ENCODE data around the gene GSE1.
A peak's percentile ranks its signal among the peaks of the same experiment; 100 is the strongest.

Gene GSE1

DNA sequence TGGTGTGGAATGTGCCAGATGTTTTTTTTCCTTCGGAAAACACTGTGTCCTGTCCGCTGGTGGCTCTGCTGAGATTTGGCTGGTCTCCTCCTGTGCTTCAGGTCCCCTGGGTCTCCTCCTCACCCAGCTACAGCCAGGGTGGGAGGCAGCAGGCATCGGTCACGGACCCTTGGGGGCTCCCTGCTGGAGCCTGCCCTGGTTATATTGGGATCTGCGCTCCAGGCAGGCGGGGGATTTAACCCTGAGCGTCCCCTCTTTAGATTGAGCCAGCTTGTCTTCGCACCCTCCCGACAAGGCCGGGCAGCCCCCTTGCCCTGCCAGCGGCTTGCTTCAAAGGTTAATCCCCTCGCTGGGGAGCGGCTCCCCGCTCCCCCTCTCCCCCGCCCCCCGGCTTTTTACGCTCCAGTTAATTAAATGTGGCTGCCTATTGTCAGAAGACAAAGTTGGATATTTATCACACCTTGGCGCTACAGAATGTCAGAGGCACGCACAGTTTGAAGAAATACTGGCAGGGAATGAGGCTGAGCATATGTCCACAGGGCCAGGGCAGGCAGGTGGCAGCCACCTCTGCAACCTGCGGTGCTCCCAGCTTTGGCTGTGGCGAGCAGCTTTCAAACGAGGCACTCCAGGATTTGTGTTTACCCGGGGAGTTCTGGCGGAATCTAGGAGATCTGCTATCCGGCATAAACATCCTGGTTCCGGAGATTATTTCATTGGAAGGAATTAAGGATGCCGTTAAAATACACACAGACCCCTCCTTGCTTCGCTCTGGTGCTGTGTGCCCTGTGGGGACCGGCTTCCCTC lies 38.2 kb upstream of the GSE1 start:
- DNase-seq (ENCODE audit: low read depth): no peak

DNA sequence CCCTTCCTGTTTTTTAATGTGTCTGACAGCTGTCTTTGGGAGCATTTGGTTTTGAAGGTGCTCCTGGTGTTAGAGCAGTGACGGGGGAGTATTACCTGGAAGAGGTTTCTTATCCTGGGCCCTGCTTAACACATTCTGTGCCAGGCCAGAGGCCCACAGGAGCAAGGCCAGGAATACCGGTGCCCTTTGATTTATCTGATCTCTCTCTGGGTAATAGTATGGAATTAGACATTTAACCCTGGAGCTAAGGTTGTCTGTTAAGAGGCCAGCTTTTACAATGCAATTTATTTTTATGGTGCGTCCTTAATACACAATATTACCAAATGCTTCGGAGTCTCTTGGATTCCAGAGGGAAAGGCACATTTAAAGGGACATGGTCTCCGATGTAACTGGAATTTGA lies 37.2 kb upstream of the GSE1 start:
- no peak for DNase-seq (ENCODE audit: low read depth)

DNA sequence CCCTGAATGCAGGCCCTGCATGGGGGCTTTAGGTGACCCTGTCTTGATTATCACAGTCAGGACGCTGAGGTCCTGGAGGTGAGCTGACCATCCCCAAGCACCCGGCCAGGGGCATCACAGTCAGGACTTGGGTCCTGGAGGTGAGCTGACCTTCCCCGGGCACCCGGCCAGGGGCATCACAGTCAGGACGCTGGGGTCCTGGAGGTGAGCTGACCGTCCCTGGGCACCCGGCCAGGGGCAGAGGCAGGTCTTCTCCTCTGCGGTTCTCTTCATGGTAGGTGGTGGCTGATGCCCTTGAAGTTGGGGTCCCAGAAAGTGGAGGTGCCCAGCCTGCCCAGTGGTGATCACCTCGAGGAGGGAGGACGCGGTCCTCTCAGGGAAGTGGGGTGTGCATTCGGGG lies 36.2 kb upstream of the GSE1 start:
- no peak for DNase-seq (ENCODE audit: low read depth)

DNA sequence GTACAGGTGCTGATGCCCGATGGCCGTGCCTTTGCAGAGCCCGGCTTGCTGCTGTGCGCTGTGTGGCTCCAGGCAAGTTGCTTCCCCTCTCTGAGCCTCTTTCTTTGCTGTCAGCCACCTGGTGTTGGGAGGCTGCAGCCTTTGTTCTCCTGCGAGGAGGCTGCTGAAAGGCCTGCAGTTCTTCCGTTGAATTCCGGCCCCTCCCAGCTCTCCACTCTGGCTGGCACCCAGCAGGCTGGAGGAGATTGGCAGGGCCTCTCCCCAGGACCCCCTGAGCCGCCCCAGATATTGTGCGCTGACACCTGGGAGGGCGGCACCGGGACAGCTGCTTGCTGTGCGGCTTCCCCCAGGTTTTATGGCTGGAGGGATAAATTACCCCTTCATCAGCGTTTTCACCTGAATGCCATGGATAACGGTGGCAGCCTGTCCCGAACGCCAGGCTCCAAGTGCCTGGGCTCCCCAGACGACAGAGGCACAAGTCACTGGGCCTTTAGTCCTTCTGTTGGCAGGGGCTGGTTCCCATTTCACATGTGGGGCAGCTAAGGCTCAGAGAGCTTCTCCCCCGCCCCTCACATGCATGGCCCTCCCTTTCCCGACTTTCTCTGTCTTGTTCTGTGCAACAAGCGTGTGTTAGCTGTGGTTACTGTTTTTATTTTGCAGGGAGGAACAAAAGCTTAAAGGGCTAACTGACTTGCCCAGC lies 35.1 kb upstream of the GSE1 start:
- no peak for DNase-seq (ENCODE audit: low read depth)

DNA sequence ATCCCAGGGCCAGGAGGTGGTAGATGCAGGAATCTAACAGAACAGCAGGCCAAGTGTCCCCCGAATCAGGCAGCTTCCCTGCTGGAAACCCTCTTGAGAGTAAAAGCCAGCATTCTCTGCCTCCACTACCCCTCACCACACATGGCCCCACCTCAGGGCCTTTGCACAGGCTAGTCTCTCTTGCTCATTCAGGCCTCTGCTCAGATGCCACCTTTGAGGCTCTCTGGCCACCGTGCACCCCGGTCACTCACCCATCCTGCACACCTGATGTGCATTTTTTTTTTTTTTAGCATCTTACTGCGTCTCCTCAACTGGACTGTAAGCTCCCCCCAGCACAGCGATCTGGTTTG lies 34.5 kb upstream of the GSE1 start:
- DNase-seq (ENCODE audit: low read depth): no peak

DNA sequence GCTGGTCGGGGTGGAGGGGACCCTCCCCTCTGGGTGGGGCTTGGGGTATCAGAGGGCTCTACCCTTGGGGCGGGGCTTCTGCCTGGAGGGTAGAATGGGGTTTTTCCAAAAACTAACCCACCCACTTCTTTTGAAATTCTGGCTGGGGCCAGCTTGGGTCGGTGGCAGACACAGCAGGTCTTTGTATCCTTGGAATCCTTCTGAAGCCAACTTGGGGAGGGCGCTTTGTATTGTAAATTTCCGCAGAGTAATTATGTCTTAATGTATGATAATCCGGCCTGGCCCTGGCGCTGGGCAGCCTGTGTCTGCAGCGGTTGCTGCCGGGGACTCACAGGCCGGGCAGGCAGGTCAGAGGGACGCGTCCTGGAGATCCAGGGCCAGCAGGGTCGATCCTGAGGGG lies 33.9 kb upstream of the GSE1 start:
- no peak for DNase-seq (ENCODE audit: low read depth)

DNA sequence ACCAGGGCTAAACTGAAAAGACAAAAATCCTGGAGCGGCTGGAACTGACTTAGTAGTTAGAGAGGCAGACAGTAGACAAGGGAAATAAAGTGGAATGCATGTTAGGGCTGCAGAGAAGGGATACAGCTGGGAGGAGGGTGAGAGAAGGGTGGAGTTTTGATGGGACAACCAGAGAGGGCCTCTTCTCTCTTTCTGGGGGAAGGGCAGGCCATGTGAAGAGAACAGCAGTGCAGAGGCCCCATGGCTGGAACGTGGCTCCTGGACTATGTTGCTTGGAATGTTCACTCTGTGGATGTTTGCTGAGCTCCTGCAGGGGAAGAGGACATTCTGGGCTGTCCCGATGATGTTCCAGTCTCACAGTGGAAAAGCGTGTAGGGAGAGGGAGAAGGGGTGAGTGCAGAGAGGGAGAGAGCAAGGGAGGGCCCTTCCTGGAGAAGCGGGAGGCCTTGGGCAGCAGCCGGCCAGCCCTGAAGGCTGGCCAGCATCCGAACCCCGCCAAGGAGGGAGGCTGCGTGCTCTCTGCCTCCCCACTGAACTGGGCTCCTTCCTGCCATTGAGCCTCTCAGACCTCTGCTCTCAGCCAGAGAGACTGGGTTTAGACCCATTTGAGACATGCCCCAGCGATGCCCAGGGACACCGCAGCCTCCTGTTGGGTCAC lies 33.1 kb upstream of the GSE1 start:
- no peak for DNase-seq (ENCODE audit: low read depth)

DNA sequence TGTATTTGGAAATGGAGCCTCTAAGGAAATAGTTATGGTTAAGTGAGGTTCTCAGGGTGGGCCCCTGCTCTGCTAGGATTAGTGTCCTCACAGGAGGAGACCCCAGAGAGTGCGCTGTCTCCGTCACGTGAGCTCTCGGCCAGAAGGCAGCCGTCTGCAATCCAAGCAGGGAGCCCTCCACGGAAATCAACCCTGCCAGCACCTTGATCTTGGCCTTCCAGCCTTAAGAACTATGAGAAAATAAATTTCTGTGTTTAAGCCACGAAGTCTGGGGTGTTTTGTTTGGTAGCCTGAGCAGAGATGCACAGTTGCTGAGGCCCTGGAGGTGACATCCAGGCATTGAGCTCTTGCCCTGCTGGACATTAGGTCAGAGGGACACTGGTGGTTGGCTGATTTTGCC lies 32.4 kb upstream of the GSE1 start:
- DNase-seq (ENCODE audit: low read depth): no peak

DNA sequence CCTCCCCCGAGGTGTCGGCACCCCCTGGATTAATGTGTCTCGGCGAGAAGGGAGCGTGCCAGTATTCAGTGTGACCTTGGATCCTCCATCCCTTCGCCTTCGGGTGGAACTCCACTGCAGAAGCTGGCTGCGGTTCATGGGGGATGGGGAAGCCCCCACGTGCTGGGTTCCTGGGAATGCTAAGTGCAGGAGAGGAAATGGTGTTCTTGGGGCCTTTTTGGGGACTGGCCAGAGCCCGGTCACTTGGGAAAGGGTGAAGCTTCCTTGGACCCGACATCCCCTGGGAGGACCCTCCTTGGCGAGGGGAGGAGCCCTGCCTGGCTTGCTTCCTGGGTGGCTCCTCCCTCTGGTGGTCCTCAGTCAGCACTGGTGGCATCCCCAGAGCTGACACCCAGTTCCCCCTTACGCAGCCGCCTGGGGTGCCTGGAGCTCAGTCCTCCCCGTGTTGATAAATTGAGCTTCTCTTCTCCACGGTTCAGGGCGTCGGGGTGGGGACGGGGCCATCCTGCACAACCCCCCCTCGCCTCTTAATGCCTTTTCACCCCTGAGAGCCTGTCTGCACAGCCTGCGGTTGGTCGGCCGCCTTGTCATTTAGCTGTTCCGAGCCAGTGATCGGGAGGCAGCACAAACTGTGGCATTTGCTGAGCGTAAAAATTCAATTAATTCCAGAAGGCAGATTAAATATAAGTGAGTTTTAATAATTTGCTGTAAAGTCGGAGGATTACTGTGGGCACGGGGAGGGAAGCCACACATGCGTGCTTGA lies 30.7 kb upstream of the GSE1 start:
- no peak for DNase-seq (ENCODE audit: low read depth)

DNA sequence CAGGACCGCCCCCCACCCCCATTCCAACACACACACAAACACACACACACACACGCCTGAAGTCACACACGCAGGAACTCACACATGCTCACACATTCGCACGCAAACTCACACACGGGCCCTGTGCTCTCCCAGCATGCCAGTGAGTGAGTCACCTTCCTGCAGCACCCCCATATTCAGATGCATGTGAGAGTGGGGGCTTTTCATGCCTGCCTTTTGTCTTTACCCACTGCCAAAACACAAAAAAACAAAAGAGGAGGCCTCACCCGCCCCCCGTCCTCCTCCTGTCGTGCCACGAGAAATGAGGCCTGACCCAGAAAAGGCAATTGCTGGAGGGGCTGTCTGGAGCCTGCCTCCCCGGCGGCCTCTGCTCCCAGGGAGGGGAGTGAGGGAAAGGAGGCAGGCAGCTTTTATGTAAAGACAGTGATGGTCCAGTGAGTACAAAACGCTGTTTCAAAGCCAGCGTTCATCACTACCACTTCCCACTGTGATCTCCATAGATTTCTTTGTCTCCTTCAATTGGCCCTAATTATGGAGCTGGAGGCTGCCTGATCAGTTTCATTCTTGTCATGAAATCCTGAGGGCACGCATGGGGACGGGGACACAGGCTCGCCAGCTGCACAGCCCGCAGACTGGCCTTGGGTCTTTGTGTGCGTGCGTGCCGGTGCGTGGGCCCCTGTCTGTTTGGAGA lies 29.5 kb upstream of the GSE1 start:
- DNase-seq (ENCODE audit: low read depth): peak; percentile 78

DNA sequence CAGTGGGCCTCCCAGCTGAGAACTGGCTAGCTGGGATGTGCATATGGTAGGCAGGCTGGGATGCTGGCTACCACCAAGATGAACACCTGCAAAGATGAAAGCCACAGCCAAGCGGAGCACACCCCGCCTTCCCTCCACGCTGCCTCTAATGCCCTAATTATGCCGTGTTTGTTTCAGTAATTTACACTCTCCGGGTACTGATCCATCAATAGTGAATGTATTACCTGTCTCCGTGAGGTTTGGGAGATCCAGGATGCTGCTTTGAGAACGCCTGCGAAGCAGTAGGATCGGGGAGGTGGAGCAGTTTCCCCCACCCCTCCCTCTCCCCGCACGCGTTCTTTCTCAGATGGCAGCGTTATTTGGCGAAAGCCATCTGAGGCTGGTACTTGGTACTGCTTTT lies 28.9 kb upstream of the GSE1 start:
- no peak for DNase-seq (ENCODE audit: low read depth)

DNA sequence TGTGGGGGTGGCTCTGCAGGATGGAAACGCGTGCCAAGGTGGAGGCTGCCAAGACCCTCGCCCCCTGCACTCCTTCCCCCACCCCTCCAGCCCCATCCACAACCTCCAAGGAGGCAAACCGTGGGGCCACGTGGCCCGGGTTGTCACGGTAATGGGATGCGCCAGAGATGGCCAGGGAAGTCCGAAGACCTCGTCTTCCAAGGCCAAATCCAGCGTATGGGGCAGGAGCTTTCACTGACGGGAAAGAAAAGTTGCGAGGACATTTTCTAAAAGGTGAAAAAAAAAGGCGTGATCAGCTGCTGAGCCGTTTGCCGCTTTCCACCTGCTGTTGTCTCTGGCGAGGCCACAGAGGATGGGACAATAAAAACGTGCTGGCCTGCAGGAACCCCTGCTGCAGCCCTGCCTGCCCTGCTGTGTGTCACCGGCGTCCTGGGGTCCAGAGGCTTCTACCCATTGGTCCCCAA lies 28.3 kb upstream of the GSE1 start:
- no peak for DNase-seq (ENCODE audit: low read depth)

DNA sequence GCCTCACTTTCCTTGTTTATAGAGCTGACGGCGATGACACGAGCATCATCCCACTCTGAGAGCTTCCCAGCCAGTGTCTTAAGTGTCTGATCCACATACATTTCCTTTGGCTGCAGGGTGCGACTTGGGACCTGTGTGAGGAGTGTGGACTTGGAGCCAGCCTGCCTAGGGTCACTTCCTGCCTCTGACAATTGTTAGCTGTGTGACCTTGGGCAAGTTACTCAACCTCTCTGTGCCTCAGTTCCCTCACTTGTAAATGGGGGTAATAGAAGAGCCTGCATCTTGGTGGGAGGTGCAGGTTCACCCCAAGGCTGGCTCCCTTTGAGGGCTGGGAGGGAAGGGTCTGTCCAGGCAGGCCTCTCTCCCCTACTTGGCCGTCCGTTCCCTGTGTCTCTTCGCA lies 27.4 kb upstream of the GSE1 start:
- DNase-seq (ENCODE audit: low read depth): no peak

DNA sequence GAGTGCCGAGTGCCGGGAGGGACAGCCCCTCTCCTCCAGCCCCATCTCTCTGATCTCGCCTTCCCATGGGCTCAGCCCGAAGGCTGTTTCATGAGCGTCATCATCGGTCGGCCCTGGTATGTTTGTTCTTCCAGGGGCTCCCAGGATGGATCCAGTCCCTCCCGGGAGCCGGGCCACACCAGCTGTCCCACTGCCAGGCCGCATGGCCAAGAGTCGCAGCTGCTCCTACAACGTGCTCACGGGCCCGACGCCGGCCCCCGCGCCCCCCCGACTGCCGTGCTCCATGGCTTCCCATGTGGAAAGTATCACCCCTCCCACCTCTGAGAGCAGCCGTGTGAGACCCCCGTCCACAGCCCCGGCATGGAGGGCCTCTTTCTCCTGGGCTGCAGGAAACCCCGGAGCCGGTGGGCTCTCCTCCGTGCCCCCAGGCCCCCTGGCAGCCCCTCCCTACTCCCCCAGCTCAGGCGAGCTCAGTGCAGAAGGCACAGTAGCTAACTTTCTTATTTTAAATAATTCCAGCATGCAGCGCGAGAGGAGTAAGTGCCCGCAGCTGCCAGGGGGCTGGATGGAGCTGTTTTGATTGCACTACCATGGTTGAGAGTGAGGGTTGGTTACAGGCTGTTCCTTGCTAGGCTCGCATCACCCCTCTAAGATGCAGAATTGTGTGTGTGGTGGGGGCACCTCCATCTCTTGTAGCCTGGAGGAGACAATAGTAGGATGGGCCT lies 26.6 kb upstream of the GSE1 start:
- no peak for DNase-seq (ENCODE audit: low read depth)

DNA sequence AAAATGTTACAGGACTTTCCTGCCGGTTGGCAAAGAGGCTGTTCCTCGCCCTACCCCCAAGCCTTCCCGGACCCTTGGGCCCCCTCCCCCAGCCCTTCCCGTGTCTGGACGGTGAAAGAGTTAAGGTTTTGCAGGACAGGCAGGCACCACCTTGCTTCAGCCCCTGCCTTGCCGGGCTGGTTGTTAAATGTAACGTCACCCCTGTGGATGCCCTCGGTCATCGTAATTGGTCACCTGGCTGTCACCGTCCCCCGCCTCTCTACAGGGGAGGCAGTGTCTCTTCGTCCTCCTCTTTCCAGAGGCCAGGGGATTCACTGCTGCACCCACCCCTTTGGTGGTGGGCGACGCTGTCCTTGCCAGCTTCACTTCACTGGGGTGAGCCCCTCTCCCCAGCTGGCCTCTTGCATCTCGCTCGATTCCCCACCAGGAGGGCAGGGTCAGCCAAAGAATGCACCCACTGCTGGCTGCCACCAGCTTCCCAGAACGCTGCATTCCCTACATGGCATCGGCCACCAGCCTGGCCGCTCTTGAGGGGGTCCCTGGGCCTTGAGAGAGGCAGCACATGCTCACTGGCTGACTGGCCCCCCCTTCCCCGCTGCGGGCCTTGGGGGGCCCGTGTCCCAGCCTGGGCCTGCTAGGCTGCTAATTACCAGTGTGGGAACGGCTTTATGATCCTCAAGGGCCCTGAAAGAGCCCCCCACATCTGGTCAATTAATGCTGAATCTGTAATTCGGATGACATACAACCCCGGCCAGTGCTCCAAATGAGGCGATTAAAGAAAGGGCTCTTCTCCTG lies 25.2 kb upstream of the GSE1 start:
- DNase-seq (ENCODE audit: low read depth): no peak

DNA sequence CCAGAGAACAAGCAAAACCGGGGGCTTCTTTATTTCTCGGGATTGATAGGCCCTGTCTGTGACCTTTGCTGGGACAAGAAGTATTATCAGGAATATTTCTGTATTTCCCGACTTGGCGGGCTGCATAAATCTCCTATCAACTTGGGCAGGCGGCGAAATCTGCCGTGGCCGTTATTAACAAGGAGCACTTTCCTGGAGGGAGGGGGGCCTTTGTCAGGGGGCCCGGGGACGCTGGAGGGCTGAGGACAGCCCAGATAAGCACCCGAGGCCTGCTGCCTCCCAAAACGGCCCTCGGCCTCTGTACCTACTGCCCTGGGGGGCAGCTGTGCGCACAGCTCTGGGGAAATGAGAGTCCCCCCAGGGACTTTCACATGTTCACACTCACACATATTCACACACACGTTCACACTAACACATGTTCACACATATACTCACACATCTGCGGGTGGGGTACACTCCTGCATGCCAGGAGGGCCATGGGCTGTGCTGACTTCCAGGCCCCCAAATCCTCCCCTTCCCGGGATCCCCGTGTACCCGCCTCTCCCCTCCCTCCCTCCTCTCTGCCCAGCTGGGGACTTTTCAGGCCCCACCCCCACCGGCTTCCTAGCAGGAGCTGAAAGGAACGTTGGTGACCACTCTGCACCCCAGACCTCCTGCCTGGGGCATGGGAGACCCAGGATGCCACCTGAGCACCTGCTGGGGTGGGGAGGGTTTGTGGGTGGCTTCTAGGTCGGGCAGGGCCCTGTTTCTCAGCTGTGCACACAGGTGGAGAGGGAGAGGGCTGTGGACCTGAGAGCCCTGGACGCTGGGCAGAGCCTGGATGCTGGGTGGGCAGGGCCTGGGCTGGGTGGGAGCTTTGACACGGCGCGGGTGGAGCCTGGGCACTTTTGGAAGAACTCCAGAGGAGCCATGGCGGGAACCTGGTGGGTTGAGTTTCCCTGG lies 24.3 kb upstream of the GSE1 start:
- no peak for DNase-seq (ENCODE audit: low read depth)

DNA sequence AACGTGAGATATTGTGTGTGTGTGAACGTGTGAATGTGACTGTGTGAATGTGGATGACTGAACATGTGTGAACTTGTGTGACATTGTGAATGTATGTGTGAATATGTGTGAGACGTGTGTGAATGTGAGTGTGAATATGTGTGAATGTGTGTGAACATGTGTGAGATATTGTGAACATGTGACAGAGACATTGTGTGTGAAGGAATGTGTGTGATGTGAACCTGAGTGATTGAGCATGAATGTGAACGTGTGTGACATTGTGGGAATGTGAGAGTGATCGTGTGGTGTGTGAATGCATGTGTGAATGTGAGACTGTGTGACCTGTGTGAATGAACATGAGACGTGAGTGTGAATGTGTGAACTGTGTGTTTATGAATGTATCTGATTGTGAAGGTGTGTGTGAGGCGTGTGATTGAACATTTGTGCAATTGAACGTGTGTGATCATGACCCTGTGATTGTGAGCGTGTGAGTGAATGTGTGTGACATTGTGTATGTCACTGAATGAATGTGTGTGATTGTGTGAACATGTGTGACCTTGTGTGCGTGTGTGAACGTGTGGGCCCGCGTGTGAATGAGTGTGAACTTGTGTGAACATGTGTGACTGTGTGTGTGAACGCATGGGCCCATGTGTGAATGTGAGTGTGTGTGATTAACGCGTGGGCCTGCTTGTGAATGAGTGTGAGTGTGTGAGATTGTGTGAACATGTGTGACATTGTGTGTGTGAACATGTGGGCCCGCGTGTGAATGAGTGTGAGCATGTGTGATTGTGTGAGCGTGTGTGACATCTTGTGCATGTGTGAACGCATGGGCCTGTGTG lies 23.2 kb upstream of the GSE1 start:
- no peak for DNase-seq (ENCODE audit: low read depth)

DNA sequence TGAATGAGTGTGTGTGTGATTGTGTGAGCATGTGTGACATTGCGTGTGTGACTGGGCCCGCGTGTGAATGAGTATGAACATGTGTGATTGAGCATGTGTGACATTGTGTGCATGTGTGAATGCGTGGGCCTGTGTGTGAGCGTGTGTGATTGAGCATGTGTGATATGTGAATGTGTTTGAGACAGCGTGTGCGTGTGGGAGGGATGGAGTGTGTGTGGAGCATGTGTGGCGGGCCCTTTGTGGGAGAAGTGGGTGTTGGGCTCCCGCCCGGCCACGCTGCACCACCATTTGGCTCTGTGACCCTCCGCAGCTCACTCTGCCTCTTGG lies 22.7 kb upstream of the GSE1 start:
- DNase-seq (ENCODE audit: low read depth): no peak

DNA sequence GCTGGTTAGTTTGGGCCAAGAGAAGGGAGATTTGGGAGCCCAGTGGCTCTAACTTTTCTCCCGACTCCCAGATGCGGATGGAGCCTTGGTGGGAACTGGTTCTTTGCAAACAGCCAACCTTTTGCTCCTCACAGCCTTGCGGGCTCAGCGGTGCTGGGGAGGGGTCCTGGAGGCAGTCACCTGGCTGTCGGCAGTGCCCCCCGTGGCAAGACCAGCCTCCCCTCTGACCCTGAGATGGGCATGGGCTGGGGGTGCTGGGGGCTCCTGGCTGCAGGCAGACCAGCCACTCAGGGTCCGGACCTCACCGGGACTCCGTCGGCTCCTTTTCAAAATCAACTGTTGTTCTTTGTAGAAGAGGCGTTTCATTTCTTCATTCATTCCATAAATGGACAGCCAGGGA lies 21.7 kb upstream of the GSE1 start:
- no peak for DNase-seq (ENCODE audit: low read depth)
